GM12864 (cell line): ENCODE results near the gene SIGLEC7.
A peak's percentile ranks its signal among the peaks of the same experiment; 100 is the strongest.

ENCODE experiments used
- DNase-seq: peaks from one replicate; pipeline ENCODE4 v3.0.0-alpha.2; 2011; ENCODE audit warnings: low read depth
- H3K4me3 ChIP-seq: 2 replicates; pipeline ENCODE4 v1.5.1; 2011; ENCODE audit warnings: mild to moderate bottlenecking, low read depth, low read length, control low read depth
- TF ChIP-seq, protein P1 (sequence below): IDR thresholded peaks from 2 replicates; pipeline ENCODE4 v1.5.1; 2011; ENCODE audit warnings: low read depth, mild to moderate bottlenecking, moderate library complexity, low read length, control low read depth, inconsistent platforms; ENCODE audit errors: missing control alignments

SIGLEC7 gene

DNA sequence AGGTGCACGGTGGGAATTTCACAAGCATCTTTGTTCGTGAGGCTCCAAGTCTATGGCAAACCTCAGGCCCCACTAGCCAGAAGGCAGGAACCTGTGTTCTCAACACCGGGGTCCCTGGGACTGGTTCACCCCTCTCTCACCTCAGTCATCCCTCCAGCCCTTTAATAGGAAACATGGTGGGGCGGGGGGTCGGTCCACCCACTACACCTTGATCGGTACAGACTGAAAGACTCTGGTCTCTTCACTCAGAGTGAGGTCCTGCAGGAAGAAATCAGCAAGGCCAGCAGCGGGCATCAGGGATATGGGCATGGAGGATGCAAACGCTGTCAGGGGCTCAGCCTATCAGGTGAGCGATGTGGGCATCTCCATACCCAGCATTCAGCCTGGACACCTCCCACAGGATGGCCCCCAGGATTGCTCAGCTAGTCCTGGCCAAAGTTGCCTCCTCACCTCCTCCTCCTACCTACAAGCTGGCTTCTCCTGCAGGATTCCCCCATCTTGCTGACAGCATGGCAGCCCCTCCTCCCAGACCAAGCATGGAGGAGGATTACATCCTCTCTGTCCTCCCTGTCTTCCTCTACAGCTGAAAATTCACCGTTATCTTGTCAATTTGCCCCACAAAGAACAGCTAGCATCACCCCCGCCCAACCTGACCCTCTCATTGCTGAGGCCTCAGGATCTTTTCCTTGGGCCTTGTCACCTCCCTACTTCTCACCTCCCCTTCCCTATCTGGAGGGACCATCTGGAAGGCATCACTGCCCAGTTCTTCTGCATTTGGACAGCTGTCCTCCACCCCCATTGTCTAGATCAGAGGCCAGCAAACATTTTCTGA, 45.5 kb downstream of the SIGLEC7 start:
- no peak for DNase-seq
- H3K4me3 ChIP-seq: no peak overlapping the region
- TF ChIP-seq, protein P1, sequence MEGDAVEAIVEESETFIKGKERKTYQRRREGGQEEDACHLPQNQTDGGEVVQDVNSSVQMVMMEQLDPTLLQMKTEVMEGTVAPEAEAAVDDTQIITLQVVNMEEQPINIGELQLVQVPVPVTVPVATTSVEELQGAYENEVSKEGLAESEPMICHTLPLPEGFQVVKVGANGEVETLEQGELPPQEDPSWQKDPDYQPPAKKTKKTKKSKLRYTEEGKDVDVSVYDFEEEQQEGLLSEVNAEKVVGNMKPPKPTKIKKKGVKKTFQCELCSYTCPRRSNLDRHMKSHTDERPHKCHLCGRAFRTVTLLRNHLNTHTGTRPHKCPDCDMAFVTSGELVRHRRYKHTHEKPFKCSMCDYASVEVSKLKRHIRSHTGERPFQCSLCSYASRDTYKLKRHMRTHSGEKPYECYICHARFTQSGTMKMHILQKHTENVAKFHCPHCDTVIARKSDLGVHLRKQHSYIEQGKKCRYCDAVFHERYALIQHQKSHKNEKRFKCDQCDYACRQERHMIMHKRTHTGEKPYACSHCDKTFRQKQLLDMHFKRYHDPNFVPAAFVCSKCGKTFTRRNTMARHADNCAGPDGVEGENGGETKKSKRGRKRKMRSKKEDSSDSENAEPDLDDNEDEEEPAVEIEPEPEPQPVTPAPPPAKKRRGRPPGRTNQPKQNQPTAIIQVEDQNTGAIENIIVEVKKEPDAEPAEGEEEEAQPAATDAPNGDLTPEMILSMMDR: no peak

DNA sequence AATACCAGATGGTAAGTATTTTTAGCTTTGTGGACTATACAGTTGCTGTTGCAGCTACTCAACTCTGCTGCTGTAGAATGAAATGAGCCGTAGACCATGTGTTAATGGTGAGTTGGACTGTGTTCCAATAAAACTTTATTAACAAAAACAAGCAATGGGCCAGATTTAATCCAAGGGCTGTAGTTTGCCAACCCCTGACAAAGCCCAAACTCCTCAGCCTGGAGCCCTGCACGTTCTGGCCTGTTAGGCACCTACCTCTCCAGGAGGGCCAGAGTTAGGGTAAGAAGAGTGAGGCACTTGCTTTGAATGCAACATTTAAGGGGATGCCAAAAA, 46.1 kb downstream of the SIGLEC7 start:
- no peak overlapping the region for H3K4me3 ChIP-seq
- TF ChIP-seq, protein P1: no peak
- no peak for DNase-seq

DNA sequence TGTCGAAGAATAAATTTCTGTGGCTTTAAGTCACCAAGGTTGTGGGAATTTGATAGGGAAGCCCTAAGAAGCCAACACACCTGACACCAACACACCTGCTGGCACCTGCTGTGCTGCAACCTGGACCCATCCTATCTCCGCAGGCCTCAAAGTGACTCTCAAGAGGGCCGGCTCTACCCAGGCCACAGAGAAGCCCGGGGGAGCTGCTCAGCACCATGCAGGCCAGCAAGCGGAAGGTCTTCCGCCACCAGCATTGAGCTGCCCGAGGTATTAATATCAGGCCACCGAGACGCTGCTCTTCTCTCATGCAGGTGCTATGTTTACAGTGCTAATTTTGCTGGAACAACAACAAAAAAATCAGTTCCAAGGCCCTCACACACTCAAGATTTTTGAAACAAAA, 50.6 kb downstream of the SIGLEC7 start:
- no peak overlapping the region for H3K4me3 ChIP-seq
- DNase-seq: no peak
- TF ChIP-seq, protein P1: no peak

DNA sequence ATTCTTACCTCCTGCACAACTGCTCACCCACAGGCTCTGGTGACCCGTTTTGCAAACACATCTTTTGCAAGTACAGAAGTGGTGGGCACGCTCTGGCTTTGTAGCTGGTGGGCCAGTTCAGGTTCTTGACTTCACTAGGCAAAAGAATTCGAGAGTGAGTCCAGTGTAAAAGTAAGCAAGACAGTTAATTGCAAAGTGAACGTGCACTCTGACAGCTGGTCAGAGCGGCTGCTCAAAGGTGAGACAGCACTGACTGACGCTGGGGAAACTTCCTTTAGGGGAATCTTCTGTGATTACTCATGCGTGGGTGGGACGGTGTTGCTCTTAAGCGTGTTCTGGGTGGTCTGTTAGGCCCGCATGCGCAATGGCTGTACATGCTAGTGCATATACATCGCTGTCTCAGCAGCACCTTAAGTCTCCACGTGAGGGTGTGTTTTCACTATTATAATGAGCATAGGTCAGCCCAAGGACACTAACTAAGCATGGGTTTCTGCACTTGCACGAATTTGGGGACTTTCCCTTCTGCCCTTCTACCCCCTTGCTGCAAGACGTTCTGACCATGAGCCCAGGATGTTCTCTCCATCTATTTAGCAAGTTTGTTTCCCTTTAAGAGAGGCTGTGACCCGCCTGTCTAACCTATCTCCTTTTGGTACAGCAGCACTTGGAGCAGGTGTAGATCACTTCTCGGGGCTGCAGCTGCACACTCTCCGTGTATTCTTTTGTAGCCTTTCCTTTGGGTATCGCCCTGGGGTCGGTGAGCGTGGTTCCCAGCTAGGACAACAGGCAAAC, 52.6 kb downstream of the SIGLEC7 start:
- H3K4me3 ChIP-seq: no peak overlapping the region
- TF ChIP-seq, protein P1: no peak
- peak; percentile 19 for DNase-seq

DNA sequence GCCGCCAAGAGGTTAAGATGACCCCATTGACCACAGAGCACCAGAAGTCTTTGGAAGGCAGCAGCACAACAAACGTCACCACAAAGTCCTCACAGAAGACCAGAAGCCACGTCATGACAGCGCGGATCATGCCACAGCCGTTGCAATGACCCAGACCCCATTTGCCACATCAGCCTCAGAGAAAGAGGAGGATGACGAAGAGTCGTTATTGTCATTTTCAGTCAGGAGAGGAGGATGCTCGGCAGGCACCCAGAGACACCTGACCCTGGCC, 53.1 kb downstream of the SIGLEC7 start:
- DNase-seq: no peak
- TF ChIP-seq, protein P1: no peak
- H3K4me3 ChIP-seq: no peak overlapping the region

DNA sequence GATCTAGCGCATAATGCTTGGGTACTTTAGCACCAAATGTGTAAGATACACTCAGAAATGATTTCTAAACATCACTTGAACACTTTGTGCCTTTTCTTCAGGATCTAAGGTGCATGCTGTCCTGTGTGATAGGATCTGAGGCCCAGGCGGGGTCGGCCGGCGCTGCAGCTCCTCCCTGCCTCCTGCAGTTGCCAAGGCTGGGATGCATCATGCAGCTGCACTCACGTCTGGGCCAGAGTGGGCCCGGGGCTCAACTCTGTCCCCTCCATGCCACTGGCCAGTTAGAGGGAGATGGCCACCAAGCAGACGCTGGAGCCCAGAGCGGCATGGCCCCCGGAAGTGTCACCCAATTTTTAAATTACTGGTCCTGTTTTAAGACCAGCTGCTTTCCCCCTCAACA, 53.5 kb downstream of the SIGLEC7 start:
- DNase-seq: no peak
- TF ChIP-seq, protein P1: no peak
- H3K4me3 ChIP-seq: no peak overlapping the region
